B cell (primary cell): ENCODE data around the gene DIPK1A. TPM values are rescaled to one million over a fixed set of nuclear protein-coding genes. Genes with fewer than 3 reads are reported as not detected.

Experiments
- ATAC-seq: fragments of 200-7000 bp; cut with Tn5 transposase; one replicate; pipeline ENCODE4 v1.10.0; 2021; ENCODE audit warnings: low read depth, mild to moderate bottlenecking, moderate number of reproducible peaks, moderate library complexity
- CTCF ChIA-PET: fragments of 350-600 bp; sonication (Branson Sonifier 250); formaldehyde crosslinking; loops from one replicate; lab custom pipeline; 2021; ENCODE audit warnings: antibody characterized with exemption, inconsistent platforms; lab: Charles Lee
- POLR2A ChIA-PET: fragments of 350-600 bp; sonication (Branson Sonifier 250); formaldehyde crosslinking; loops from one replicate; lab custom pipeline; 2021; ENCODE audit warnings: antibody characterized with exemption; lab: Charles Lee
- DNase-seq: peaks from one replicate; pipeline ENCODE4 v3.0.0; 2013
- H2AFZ ChIP-seq: 2 replicates; pipeline ENCODE4 v1.6.1; 2012; ENCODE audit warnings: mild to moderate bottlenecking, low read depth, low read length; ENCODE audit not compliant: insufficient read depth, poor library complexity, severe bottlenecking
- H3K27ac ChIP-seq, 2 donors: 1 replicate in 1 of 2; 2 replicates in 1 of 2; pipeline ENCODE4 v1.5.1; 2012 to 2013; ENCODE audit warnings: low read length in 2 of 2, mild to moderate bottlenecking in 2 of 2, moderate library complexity in 1 of 2
- H3K27me3 ChIP-seq, 4 experiments: fragments of 200-600 bp in 1 of 4; sonication (generic) in 1 of 4; replicated peaks in 1 of 4; 1 replicate in 2 of 4; 2 replicates in 2 of 4; pipeline versions ENCODE4 v1.6.1 to v1.7.0; 2013 to 2016; ENCODE audit warnings: low read length in 3 of 4, mild to moderate bottlenecking in 2 of 4, mixed read lengths in 1 of 4, moderate library complexity in 1 of 4; ENCODE audit not compliant: insufficient read depth in 4 of 4, control insufficient read depth in 3 of 4; ENCODE audit errors: control extremely low read depth in 1 of 4
- H3K36me3 ChIP-seq, 2 experiments: replicated peaks in 1 of 2; 1 replicate in 1 of 2; 2 replicates in 1 of 2; pipeline versions ENCODE4 v1.6.1 to v1.7.1; 2013; ENCODE audit warnings: low read length in 1 of 2; ENCODE audit not compliant: insufficient read depth in 2 of 2, control insufficient read depth in 1 of 2; ENCODE audit errors: control extremely low read depth in 1 of 2, extremely low read depth in 1 of 2
- H3K4me1 ChIP-seq, 2 donors: fragments of 200-600 bp in 1 of 2; sonication (generic) in 1 of 2; 1 replicate in 1 of 2; 2 replicates in 1 of 2; pipeline versions ENCODE4 v1.5.1 to v1.6.1; 2013 to 2017; ENCODE audit warnings: low read length in 2 of 2; ENCODE audit not compliant: control insufficient read depth in 2 of 2, insufficient read depth in 2 of 2
- H3K4me2 ChIP-seq: replicated peaks from 2 replicates; pipeline ENCODE3; 2012; ENCODE audit warnings: mild to moderate bottlenecking, low read depth, low read length; ENCODE audit not compliant: poor library complexity, severe bottlenecking
- H3K4me3 ChIP-seq, 5 experiments: fragments of 200-600 bp in 1 of 5; sonication (generic) in 1 of 5; 1 replicate in 3 of 5; 2 replicates in 2 of 5; pipeline versions ENCODE4 v1.5.1 to v1.7.0; 2011 to 2016; ENCODE audit warnings: low read length in 4 of 5, mild to moderate bottlenecking in 4 of 5, low read depth in 2 of 5, control low read depth in 1 of 5, moderate library complexity in 1 of 5; ENCODE audit not compliant: insufficient read depth in 1 of 5; ENCODE audit errors: control extremely low read depth in 1 of 5, extremely low read depth in 1 of 5
- H3K79me2 ChIP-seq: fragments of 200-600 bp; sonication (generic); one replicate; pipeline ENCODE4 v1.6.0; 2016; ENCODE audit warnings: low read length; ENCODE audit not compliant: control insufficient read depth, insufficient read depth
- H3K9ac ChIP-seq: fragments of 200-600 bp; sonication (generic); 2 replicates; pipeline ENCODE4 v1.6.1; 2017; ENCODE audit warnings: mild to moderate bottlenecking, low read length, moderate library complexity
- H3K9me3 ChIP-seq, 3 donors: one replicate each; pipeline versions ENCODE4 v1.6.1 to v1.7.1; 2013; ENCODE audit warnings: low read length in 2 of 3; ENCODE audit not compliant: control insufficient read depth in 2 of 3, insufficient read depth in 1 of 3; ENCODE audit errors: control extremely low read depth in 1 of 3
- H4K20me1 ChIP-seq: 2 replicates; pipeline ENCODE4 v1.6.0; 2012; ENCODE audit warnings: mild to moderate bottlenecking, low read length; ENCODE audit not compliant: insufficient read depth, control insufficient read depth, poor library complexity, severe bottlenecking
- H3K27ac Mint-ChIP-seq: one replicate; pipeline ENCODE4 v1.8.0; 2021; ENCODE audit warnings: mixed read lengths
- H3K27me3 Mint-ChIP-seq: one replicate; pipeline ENCODE4 v1.8.0; 2021; ENCODE audit warnings: mixed read lengths
- H3K4me1 Mint-ChIP-seq: one replicate; pipeline ENCODE4 v1.8.0; 2021; ENCODE audit warnings: mixed read lengths
- H3K4me3 Mint-ChIP-seq: one replicate; pipeline ENCODE4 v1.8.0; 2021; ENCODE audit warnings: mixed read lengths
- H3K9me3 Mint-ChIP-seq: one replicate; pipeline ENCODE4 v1.8.0; 2022; ENCODE audit warnings: mixed read lengths; ENCODE audit not compliant: insufficient read depth
- CTCF ChIP-seq: fragments of 200-600 bp; IDR thresholded peaks from one replicate; pipeline ENCODE4 v1.8.0; 2022; ENCODE audit warnings: antibody characterized with exemption, mild to moderate bottlenecking
- EZH2 ChIP-seq: IDR thresholded peaks from 2 replicates; pipeline ENCODE4 v1.6.1; 2012; ENCODE audit warnings: borderline replicate concordance, low read depth, mild to moderate bottlenecking, moderate library complexity, low read length; ENCODE audit not compliant: insufficient read depth, poor library complexity, severe bottlenecking
- WGBS: methylation state at CpG from one replicate; pipeline ENCODE4 v1.1.5; 2013; ENCODE audit warnings: missing lambda C conversion rate; ENCODE audit not compliant: insufficient coverage; 5-methylcytosine and 5-hydroxymethylcytosine counted together
- intact Hi-C: fragments of 100-400 bp; cut with micrococcal nuclease; formaldehyde crosslinking; loops from one replicate; pipeline ENCODE4 v1.10.0; 2022
- polyA plus RNA-seq: library from polyadenylated mRNA; depleted of rRNA; stranded (reverse); fragments of >200 nt; gene quantifications from 2 replicates; pipeline ENCODE4 v1.2.3, GENCODE V29; 2012
- total RNA-seq, 2 donors: library from RNA; stranded (reverse); fragments of 120-200 nt in 1 of 2; gene quantifications; 1 replicate in 1 of 2; 2 replicates in 1 of 2; pipeline versions ENCODE4 v1.2.3 to v1.2.4, GENCODE V29; 2013 to 2022

The DIPK1A gene
- total and polyA plus RNA-seq, 2 donors (not counting 1 experiment from before 2014, with no cell fraction given) = 10.7 to 22.7 TPM

- Histone ChIP-seq H3K9me3 (no peaks in the 10 kb centered on the region), H3K4me2 (no peak overlapping the region), H3K27ac (no peak overlapping the region), H3K79me2 (no peaks in the 10 kb centered on the region), H2AFZ (no peak overlapping the region), H3K4me1 (peaks cover 12 to 13% of the 10 kb centered on the region in 2 donors), H4K20me1 (no peaks in the 10 kb centered on the region), H3K4me3 (no peak overlapping the region), H3K27me3 (no peaks in the 10 kb centered on the region), H3K36me3 (no peaks in the 10 kb centered on the region), H3K9ac (no peak overlapping the region)
- WGBS = 100% methylated on average over 1 of the region's 2 CpGs
- peaks cover 14% of the 10 kb centered on the region for H3K4me1 Mint-ChIP-seq
- no peak for TF ChIP-seq CTCF
- no peak for TF ChIP-seq EZH2
- H3K4me3 Mint-ChIP-seq = no peak overlapping the region
- no peaks in the 10 kb centered on the region for H3K9me3 Mint-ChIP-seq
- ChIA-PET CTCF (interaction anchor here (0.6 to 2.3 kb wide), 6 partner anchors 27 to 142 kb away, joined by 3 to 14 read pairs (median 4); no protein-coding TSS in a partner anchor), POLR2A (no interaction called here)
- ATAC-seq = no peak
- intact Hi-C loops = no loop called here
- H3K27ac Mint-ChIP-seq = no peak overlapping the region
- no peaks in the 10 kb centered on the region for H3K27me3 Mint-ChIP-seq
- no peak for DNase-seq
These were observed 39.5 kb upstream of the DIPK1A start for GRCh38 chr1:93000751-93001175.

DNA sequence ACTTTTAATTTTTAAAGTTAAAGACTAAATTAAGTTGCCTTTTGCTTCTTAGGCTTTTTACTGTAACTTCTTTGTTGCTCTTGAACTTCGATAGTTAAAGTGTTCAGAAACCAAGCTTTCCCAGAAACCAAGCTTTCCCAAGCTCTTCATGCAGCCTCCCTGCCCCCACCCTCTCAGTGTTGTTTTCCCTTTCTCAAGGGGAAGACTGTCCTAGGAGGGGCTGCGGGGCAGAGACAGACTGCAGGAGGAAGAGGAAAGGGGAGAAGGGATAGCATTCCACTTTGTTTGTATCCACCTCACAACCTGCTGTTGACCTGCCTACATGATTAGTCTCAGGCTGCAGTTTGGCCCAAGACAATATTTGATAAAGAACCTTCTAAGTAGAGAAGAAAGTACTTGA is 39.0 kb upstream of the DIPK1A start:
- Histone ChIP-seq H2AFZ (no peak overlapping the region), H3K4me1 (peaks cover 10% of the 10 kb centered on the region in 2 donors), H3K9me3 (no peaks in the 10 kb centered on the region), H4K20me1 (no peaks in the 10 kb centered on the region), H3K79me2 (no peaks in the 10 kb centered on the region), H3K4me2 (no peak overlapping the region), H3K4me3 (no peak overlapping the region), H3K9ac (no peak overlapping the region), H3K36me3 (no peaks in the 10 kb centered on the region), H3K27me3 (no peaks in the 10 kb centered on the region), H3K27ac (no peak overlapping the region)
- ATAC-seq (no peak), DNase-seq (no peak)
- Mint-ChIP-seq H3K27ac (no peak overlapping the region), H3K27me3 (no peaks in the 10 kb centered on the region), H3K4me1 (peaks cover 12% of the 10 kb centered on the region), H3K9me3 (no peaks in the 10 kb centered on the region), H3K4me3 (no peak overlapping the region)
- intact Hi-C loops = no loop called here
- TF ChIP-seq CTCF (no peak), EZH2 (no peak)
- POLR2A ChIA-PET = no interaction called here
- CTCF ChIA-PET = interaction anchor here (1.2 to 2.3 kb wide), 2 partner anchors 27 to 141 kb away, joined by 3 to 14 read pairs; no protein-coding TSS in a partner anchor
- 100% methylated on average over 1 of the region's 2 CpGs for WGBS
